NCI-H748 (cell line): ENCODE data around the gene DCLK1.
"Not testable (repeated sequence)": the region's sequence is repeated elsewhere in the genome, so short reads cannot be mapped to it uniquely, and the experiment has no call there.

ENCODE experiments used
- DNase-seq: peaks from one replicate; lab custom pipeline; 2025; ENCODE audit not compliant: unreplicated experiment; lab: John Stamatoyannopoulos, UW

The DCLK1 gene

GRCh38 chr13:36131931-36132297, 732 bp upstream of the DCLK1 start:
- DNase-seq = peak; percentile 25

GRCh38 chr13:36130552-36131221, 495 bp downstream of the DCLK1 start:
- DNase-seq = peak; percentile 84

GRCh38 chr13:36130193-36130551, 1.0 kb downstream of the DCLK1 start:
- peak; percentile 72 for DNase-seq

GRCh38 chr13:36129539-36129938, 1.6 kb downstream of the DCLK1 start:
- DNase-seq = peak; percentile 31

- DNase-seq = no peak
These were observed 4.7 kb downstream of the DCLK1 start for GRCh38 chr13:36126491-36126890.

- DNase-seq = no peak
These were observed 5.3 kb downstream of the DCLK1 start for GRCh38 chr13:36125841-36126240.

- DNase-seq = no peak
These were observed 6.9 kb downstream of the DCLK1 start for GRCh38 chr13:36124236-36124822.

- DNase-seq = no peak
These were observed 15.9 kb downstream of the DCLK1 start for GRCh38 chr13:36115306-36115705.

- no peak for DNase-seq
These were observed 16.9 kb downstream of the DCLK1 start for GRCh38 chr13:36114233-36114632.

GRCh38 chr13:36108954-36109353, 22.2 kb downstream of the DCLK1 start:
- DNase-seq = no peak

GRCh38 chr13:36108342-36108741, 22.8 kb downstream of the DCLK1 start:
- DNase-seq = no peak

- DNase-seq = no peak
These were observed 23.7 kb downstream of the DCLK1 start for GRCh38 chr13:36107521-36107920.

GRCh38 chr13:36105726-36106125, 25.5 kb downstream of the DCLK1 start:
- no peak for DNase-seq

- DNase-seq = no peak
These were observed 28.5 kb downstream of the DCLK1 start for GRCh38 chr13:36102721-36103120.

GRCh38 chr13:36101907-36102306, 29.3 kb downstream of the DCLK1 start:
- not testable (repeated sequence) for DNase-seq

GRCh38 chr13:36101157-36101556, 30.0 kb downstream of the DCLK1 start:
- peak; percentile 89 for DNase-seq

- DNase-seq = no peak
These were observed 33.1 kb downstream of the DCLK1 start for GRCh38 chr13:36098080-36098479.

GRCh38 chr13:36096461-36097416, 34.4 kb downstream of the DCLK1 start:
- no peak for DNase-seq

- DNase-seq = no peak
These were observed 36.7 kb downstream of the DCLK1 start for GRCh38 chr13:36094478-36094877.

GRCh38 chr13:36090592-36090991, 40.6 kb downstream of the DCLK1 start:
- DNase-seq = no peak

GRCh38 chr13:36089130-36089647, 42.0 kb downstream of the DCLK1 start:
- DNase-seq = no peak

- DNase-seq = no peak
These were observed 42.7 kb downstream of the DCLK1 start for GRCh38 chr13:36088463-36088862.
